Trophoblast cell (in vitro differentiated cells and primary cell): ENCODE measurements around the gene PHLDB2.

Experiments
- DNase-seq, 2 donors: peaks; one replicate each; pipeline ENCODE4 v3.0.0-alpha.2; 2016
- H2AFZ ChIP-seq: 2 replicates; pipeline ENCODE4 v1.6.1; 2013; ENCODE audit warnings: low read length, moderate library complexity, mild to moderate bottlenecking; ENCODE audit not compliant: insufficient read depth, poor library complexity
- H2AK5ac ChIP-seq: 2 replicates; pipeline ENCODE4 v1.6.1; 2013; ENCODE audit warnings: mild to moderate bottlenecking, low read length
- H2BK120ac ChIP-seq: 2 replicates; pipeline ENCODE4 v1.6.1; 2013; ENCODE audit warnings: low read length, mild to moderate bottlenecking, moderate library complexity; ENCODE audit not compliant: insufficient read depth, poor library complexity
- H2BK12ac ChIP-seq: 2 replicates; pipeline ENCODE4 v1.6.1; 2013; ENCODE audit warnings: mild to moderate bottlenecking, low read length, moderate library complexity
- H2BK5ac ChIP-seq: 2 replicates; pipeline ENCODE4 v1.6.1; 2013; ENCODE audit warnings: low read length, low read depth, moderate library complexity, mild to moderate bottlenecking; ENCODE audit not compliant: poor library complexity
- H3K14ac ChIP-seq: 2 replicates; pipeline ENCODE4 v1.6.1; 2013; ENCODE audit warnings: mild to moderate bottlenecking, low read length
- H3K18ac ChIP-seq: 2 replicates; pipeline ENCODE4 v1.6.1; 2013; ENCODE audit warnings: mild to moderate bottlenecking, low read length
- H3K23ac ChIP-seq: 2 replicates; pipeline ENCODE4 v1.6.1; 2013; ENCODE audit warnings: low read length
- H3K27ac ChIP-seq: 2 replicates; pipeline ENCODE4 v1.5.1; 2013; ENCODE audit warnings: low read depth, mild to moderate bottlenecking, inconsistent platforms, low read length, moderate library complexity
- H3K27me3 ChIP-seq: 2 replicates; pipeline ENCODE4 v1.6.1; 2013; ENCODE audit warnings: inconsistent platforms, mild to moderate bottlenecking, low read length, moderate library complexity; ENCODE audit not compliant: insufficient read depth
- H3K36me3 ChIP-seq, 2 experiments: 1 replicate in 1 of 2; 2 replicates in 1 of 2; pipeline ENCODE4 v1.6.1; 2013; ENCODE audit warnings: low read length in 2 of 2, mild to moderate bottlenecking in 2 of 2, moderate library complexity in 1 of 2; ENCODE audit not compliant: insufficient read depth in 2 of 2, control insufficient read depth in 1 of 2
- H3K4ac ChIP-seq: 2 replicates; pipeline ENCODE4 v1.6.1; 2013; ENCODE audit warnings: low read depth, mild to moderate bottlenecking, low read length, moderate library complexity
- H3K4me1 ChIP-seq, 2 experiments: 1 replicate in 1 of 2; 2 replicates in 1 of 2; pipeline ENCODE4 v1.6.1; 2013; ENCODE audit warnings: low read length in 2 of 2, mild to moderate bottlenecking in 2 of 2, moderate library complexity in 1 of 2; ENCODE audit not compliant: insufficient read depth in 2 of 2, control insufficient read depth in 1 of 2
- H3K4me2 ChIP-seq: 2 replicates; pipeline ENCODE4 v1.6.1; 2013; ENCODE audit warnings: inconsistent platforms, mild to moderate bottlenecking, low read length, moderate library complexity
- H3K4me3 ChIP-seq: 2 replicates; pipeline ENCODE4 v1.5.1; 2013; ENCODE audit warnings: mild to moderate bottlenecking, low read depth, low read length, inconsistent platforms
- H3K79me1 ChIP-seq: one replicate; pipeline ENCODE4 v1.6.1; 2013; ENCODE audit warnings: low read length
- H3K79me2 ChIP-seq: 2 replicates; pipeline ENCODE4 v1.6.1; 2013; ENCODE audit warnings: low read length, mild to moderate bottlenecking; ENCODE audit not compliant: control insufficient read depth, insufficient read depth, poor library complexity
- H3K9ac ChIP-seq: 2 replicates; pipeline ENCODE4 v1.6.1; 2013; ENCODE audit warnings: mild to moderate bottlenecking, low read length
- H3K9me3 ChIP-seq: 2 replicates; pipeline ENCODE4 v1.6.1; 2013; ENCODE audit warnings: low read depth, mild to moderate bottlenecking, control low read depth, inconsistent platforms, low read length; ENCODE audit not compliant: insufficient read depth
- H4K12ac ChIP-seq: 2 replicates; pipeline ENCODE4 v1.6.1; 2013; ENCODE audit warnings: low read depth, mild to moderate bottlenecking, low read length, moderate library complexity
- H4K8ac ChIP-seq: 2 replicates; pipeline ENCODE4 v1.6.1; 2013; ENCODE audit warnings: low read depth, mild to moderate bottlenecking, low read length, moderate library complexity
- H4K91ac ChIP-seq: one replicate; pipeline ENCODE4 v1.6.1; 2013; ENCODE audit warnings: low read depth, mild to moderate bottlenecking, low read length, moderate library complexity
- WGBS: extraction: QIAGEN DNeasy Blood & Tissue Kit; methylation state at CpG from one replicate; pipeline ENCODE4 v1.1.7; 2013; ENCODE audit warnings: missing lambda C conversion rate; ENCODE audit not compliant: insufficient read length, insufficient coverage; ENCODE audit errors: extremely low coverage; 5-methylcytosine and 5-hydroxymethylcytosine counted together

The PHLDB2 gene

GRCh38 chr3:111955876-111956275 is 96.8 kb downstream of the PHLDB2 start:
- no peaks in the 10 kb centered on the region for H3K79me1 ChIP-seq

DNA sequence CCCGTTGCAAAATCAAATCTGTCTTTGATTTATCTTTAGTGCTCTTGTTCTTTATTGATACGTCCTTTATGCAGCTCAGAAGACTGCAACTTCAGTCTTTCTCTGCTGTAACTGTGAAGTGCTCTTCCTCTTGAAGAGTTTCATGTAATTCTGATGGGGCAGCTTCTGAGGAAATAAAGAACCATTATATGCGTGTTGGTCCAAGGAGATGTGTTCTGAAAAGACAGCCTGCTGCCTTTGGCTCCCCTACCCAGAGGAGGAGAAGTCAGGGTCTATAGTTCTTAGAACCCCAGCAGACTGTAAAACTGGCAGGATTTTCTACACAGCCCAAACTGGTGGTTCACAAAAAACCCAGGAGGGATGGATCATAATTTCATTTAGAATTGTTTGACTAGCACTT is 97.4 kb downstream of the PHLDB2 start:
- Histone ChIP-seq H3K27me3 (no peaks in the 10 kb centered on the region), H3K27ac (no peak overlapping the region), H2BK5ac (no peak overlapping the region), H3K9me3 (no peaks in the 10 kb centered on the region), H3K18ac (no peak overlapping the region), H3K36me3 (peaks cover 9 to 25% of the 10 kb centered on the region in 2 experiments), H2AFZ (no peak overlapping the region), H3K4me2 (no peak overlapping the region), H3K79me2 (no peaks in the 10 kb centered on the region), H3K79me1 (no peaks in the 10 kb centered on the region), H2AK5ac (no peak overlapping the region), H3K4me3 (no peak overlapping the region), H4K12ac (no peak overlapping the region), H2BK12ac (no peak overlapping the region), H2BK120ac (no peak overlapping the region), H3K14ac (no peak overlapping the region), H4K8ac (no peak overlapping the region), H3K23ac (no peak overlapping the region), H3K4me1 (no peaks in the 10 kb centered on the region), H4K91ac (no peak overlapping the region), H3K9ac (no peak overlapping the region), H3K4ac (no peak overlapping the region)
- DNase-seq = no peak
- WGBS = no CpG with 5 or more reads among the region's 3 CpGs

More at GRCh38 chr3:111955876-111956275, 96.8 kb downstream of the PHLDB2 start:
- Histone ChIP-seq H3K18ac (no peak overlapping the region), H3K4me3 (no peak overlapping the region), H3K23ac (no peak overlapping the region), H4K91ac (no peak overlapping the region), H3K36me3 (peaks cover 9 to 24% of the 10 kb centered on the region in 2 experiments), H3K4me1 (no peaks in the 10 kb centered on the region), H3K9me3 (no peaks in the 10 kb centered on the region), H2BK5ac (no peak overlapping the region), H3K14ac (no peak overlapping the region), H3K4me2 (no peak overlapping the region), H2AFZ (no peak overlapping the region), H3K27me3 (no peaks in the 10 kb centered on the region), H3K4ac (no peak overlapping the region), H2BK12ac (no peak overlapping the region), H3K9ac (no peak overlapping the region), H4K8ac (no peak overlapping the region), H2AK5ac (no peak overlapping the region), H4K12ac (no peak overlapping the region), H3K79me2 (no peaks in the 10 kb centered on the region), H3K27ac (no peak overlapping the region), H2BK120ac (no peak overlapping the region)
- no peak for DNase-seq
- WGBS = no CpG with 5 or more reads among the region's 1 CpG

- Histone ChIP-seq H3K23ac (no peak overlapping the region), H3K4me3 (no peak overlapping the region), H3K27ac (no peak overlapping the region), H3K4me1 (no peaks in the 10 kb centered on the region), H3K4me2 (no peak overlapping the region), H3K9ac (no peak overlapping the region), H2BK12ac (no peak overlapping the region), H2BK120ac (no peak overlapping the region), H3K79me2 (no peaks in the 10 kb centered on the region), H3K18ac (no peak overlapping the region), H2AK5ac (no peak overlapping the region), H2AFZ (no peak overlapping the region), H3K27me3 (no peaks in the 10 kb centered on the region), H4K91ac (no peak overlapping the region), H3K14ac (no peak overlapping the region), H3K79me1 (no peaks in the 10 kb centered on the region), H4K8ac (no peak overlapping the region), H3K4ac (no peak overlapping the region), H3K36me3 (peaks cover 9 to 29% of the 10 kb centered on the region in 2 experiments), H2BK5ac (no peak overlapping the region), H3K9me3 (no peaks in the 10 kb centered on the region), H4K12ac (no peak overlapping the region)
- DNase-seq = no peak
- WGBS = no CpG with 5 or more reads among the region's 4 CpGs
Measured at GRCh38 chr3:111956995-111957734, 98.1 kb downstream of the PHLDB2 start.

- H2BK12ac ChIP-seq = no peak overlapping the region
- H3K4me1 ChIP-seq = no peaks in the 10 kb centered on the region
- no peaks in the 10 kb centered on the region for H3K79me1 ChIP-seq
- no peak overlapping the region for H2BK5ac ChIP-seq
- no peak overlapping the region for H3K23ac ChIP-seq
- H3K14ac ChIP-seq = no peak overlapping the region
- no peak for DNase-seq
- H4K12ac ChIP-seq = no peak overlapping the region
- H3K4me2 ChIP-seq = no peak overlapping the region
- H3K4me3 ChIP-seq = no peak overlapping the region
- no peak overlapping the region for H4K91ac ChIP-seq
- no peak overlapping the region for H3K27ac ChIP-seq
- no CpG with 5 or more reads among the region's 3 CpGs for WGBS
- peaks cover 7 to 15% of the 10 kb centered on the region in 2 experiments for H3K36me3 ChIP-seq
- no peaks in the 10 kb centered on the region for H3K79me2 ChIP-seq
- H2AK5ac ChIP-seq = no peak overlapping the region
- no peak overlapping the region for H3K4ac ChIP-seq
- no peaks in the 10 kb centered on the region for H3K27me3 ChIP-seq
- H3K9ac ChIP-seq = no peak overlapping the region
- H3K18ac ChIP-seq = no peak overlapping the region
- H2BK120ac ChIP-seq = no peak overlapping the region
- H3K9me3 ChIP-seq = no peaks in the 10 kb centered on the region
- H4K8ac ChIP-seq = no peak overlapping the region
- no peak overlapping the region for H2AFZ ChIP-seq
Measured at GRCh38 chr3:111961461-111962164, 102.5 kb downstream of the PHLDB2 start.
